Measurements from ENCODE around the gene MRAP2.

DNA sequence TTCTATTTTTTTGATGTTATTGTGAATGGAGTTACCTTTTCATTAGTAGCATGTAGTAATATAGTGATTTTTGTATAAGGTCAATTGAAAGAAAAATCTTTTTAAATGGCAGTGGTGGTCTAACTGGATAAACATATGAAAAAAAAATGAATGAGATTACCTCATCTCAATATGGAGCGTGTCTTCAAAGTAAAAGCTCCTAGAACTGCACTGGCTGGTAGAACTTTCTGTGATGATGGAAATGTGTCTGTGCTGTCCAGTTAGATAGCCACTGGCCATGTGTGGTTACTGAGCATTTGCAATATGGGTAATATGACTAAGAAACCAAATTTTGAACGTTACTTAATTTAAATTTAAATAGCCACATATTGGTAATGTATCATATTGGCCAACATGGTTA, 44.1 kb downstream of the MRAP2 start:
- TF ChIP-seq, protein P1, sequence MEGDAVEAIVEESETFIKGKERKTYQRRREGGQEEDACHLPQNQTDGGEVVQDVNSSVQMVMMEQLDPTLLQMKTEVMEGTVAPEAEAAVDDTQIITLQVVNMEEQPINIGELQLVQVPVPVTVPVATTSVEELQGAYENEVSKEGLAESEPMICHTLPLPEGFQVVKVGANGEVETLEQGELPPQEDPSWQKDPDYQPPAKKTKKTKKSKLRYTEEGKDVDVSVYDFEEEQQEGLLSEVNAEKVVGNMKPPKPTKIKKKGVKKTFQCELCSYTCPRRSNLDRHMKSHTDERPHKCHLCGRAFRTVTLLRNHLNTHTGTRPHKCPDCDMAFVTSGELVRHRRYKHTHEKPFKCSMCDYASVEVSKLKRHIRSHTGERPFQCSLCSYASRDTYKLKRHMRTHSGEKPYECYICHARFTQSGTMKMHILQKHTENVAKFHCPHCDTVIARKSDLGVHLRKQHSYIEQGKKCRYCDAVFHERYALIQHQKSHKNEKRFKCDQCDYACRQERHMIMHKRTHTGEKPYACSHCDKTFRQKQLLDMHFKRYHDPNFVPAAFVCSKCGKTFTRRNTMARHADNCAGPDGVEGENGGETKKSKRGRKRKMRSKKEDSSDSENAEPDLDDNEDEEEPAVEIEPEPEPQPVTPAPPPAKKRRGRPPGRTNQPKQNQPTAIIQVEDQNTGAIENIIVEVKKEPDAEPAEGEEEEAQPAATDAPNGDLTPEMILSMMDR (IDR thresholded peaks at IDR 0.05) = no peak
- TF ChIP-seq POLR2A (IDR thresholded peaks at IDR 0.05) = no peak
